HG02885 (cell line): ENCODE results near the gene C10orf120.
A peak's percentile ranks its signal among the peaks of the same experiment; 100 is the strongest.

Experiments
- ATAC-seq: cut with Tn5 transposase; IDR thresholded peaks from one replicate; pipeline ENCODE4 v1.9.1; 2021; ENCODE audit warnings: mild to moderate bottlenecking; ENCODE audit not compliant: unreplicated experiment, poor library complexity

Gene C10orf120

DNA sequence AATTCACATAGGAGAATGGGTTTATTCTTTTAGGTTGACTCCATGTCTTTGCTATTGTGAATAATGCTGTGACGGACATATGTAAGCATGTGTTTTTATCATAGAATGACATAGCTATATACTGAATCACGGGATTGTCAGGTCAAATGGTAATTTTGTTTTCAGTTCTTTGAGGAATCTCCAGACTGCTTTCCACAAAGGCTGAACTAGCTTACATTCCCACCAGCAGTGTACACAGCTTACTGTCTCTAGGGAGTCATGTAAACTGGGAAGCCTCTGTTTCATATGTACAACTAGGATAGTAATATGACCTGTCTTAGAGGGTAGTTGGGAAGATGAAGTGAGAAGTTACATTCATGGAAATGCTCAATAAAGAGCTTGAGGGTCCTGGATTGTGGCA lies 6.8 kb upstream of the C10orf120 start:
- no peak for ATAC-seq

DNA sequence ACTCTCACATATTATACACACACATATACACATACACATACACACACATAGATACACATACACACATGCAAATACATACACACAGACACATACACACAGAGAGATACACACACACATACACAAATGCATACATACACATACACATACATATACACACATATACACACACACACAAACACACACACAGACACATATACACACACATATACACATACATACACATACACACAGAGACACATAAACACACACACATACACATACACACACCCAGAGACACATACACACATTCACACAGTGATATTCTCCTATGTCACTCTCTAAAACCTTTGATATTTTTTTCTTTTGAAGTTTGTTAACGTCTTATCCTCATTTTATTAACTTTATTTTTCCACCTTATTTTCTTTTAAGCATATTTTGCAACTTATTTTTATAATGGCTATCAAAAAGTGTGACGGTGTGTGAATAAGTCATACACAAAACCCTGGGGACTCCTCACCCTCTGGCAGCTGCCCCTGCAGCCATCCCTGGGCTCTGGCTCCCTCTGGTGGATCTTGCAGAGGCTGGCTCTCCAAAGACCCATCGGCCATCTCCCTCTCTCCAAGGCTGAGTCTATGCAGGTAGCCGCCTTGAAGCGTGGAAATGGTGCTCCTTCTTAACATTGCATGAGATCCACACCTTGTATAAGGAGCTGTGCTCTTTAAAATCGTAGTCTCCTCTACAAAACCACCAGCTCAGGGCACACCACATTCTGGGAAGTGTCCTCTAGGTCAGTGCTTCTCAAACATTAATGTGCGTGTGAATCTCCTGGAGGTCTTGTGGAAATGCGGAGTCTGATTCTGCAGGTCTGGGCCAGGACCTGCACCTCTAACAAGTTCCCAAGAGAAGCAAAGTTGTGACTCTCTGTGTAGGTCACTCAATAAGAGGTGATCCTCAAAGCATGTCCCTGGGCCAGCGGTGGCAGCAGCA lies 4.1 kb upstream of the C10orf120 start:
- peak; percentile 69 for ATAC-seq

DNA sequence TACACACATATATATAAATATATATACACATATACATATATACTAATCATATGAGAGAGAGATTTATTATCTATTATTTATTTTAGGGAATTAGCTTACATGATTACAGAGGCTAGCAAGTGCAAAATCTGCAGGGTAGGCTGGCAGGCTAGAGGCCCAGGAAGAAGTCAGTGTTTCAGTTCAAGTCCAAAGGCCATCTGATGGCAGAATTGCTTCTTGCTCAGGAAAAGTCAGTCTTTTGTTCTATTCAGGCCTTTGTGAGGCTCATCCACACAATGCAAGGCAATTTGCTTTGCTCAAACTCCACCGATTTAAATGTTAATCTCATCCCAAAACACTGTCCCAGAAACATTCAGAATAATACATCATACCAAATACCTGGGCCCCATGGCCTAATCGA lies 2.6 kb upstream of the C10orf120 start:
- ATAC-seq, result no peak

DNA sequence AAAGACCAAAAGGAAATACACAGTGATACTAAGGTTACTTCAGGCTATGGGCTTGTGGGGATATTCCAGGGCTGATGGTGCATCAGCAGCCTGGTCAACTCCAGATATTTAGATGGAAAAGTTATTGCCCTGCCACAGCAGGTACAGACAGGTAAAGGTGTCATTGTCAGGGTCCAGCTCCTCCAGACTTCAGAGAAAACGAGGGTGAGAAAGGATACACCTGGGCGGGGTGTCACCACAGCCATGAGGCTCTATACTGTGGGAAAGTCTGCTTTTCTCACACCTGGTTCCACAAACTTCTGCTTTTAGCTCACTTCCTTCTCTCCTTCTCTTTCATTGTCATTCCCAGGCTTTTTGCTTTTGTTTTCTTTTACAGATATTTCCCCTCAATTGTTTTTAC lies 2.0 kb upstream of the C10orf120 start:
- no peak for ATAC-seq

DNA sequence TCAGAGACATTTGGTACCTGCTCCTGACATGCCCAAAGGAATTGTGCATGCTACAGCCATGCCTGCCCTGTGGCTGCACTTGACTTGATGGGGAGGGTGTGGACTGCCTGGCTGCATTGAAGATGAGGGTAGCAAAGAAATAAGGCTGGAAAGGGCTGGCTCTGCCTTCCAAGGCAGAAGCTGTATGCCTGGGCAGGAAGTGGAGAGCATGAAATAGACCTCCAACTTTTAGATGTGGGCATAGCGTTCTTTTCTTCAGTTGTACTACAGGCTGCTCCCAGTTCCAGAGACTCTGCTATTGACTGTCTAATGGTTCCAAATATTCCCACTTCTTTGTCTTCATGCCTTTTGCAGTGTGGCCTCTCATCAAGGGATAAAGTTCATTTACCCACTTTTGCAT lies 3.0 kb downstream of the C10orf120 start:
- ATAC-seq, result no peak

DNA sequence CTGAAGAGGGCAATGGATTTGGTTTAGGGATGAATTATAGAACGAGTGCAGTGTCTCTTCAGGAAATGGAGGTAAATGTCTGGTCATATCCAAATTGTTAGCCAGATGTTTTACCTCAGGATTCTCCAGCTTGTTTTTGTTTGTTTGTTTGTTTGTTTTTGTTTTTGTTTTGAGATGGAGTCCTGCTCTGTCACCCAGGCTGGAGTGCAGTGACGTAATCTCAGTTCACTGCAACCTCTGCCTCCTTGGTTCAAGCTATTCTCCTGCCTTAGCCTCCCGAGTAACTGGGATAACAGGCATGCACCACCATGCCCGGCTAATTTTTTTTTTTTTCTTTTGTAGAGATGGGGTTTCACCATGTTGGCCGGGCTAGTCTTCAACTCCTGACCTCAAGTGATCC lies 6.9 kb downstream of the C10orf120 start:
- ATAC-seq, result no peak

DNA sequence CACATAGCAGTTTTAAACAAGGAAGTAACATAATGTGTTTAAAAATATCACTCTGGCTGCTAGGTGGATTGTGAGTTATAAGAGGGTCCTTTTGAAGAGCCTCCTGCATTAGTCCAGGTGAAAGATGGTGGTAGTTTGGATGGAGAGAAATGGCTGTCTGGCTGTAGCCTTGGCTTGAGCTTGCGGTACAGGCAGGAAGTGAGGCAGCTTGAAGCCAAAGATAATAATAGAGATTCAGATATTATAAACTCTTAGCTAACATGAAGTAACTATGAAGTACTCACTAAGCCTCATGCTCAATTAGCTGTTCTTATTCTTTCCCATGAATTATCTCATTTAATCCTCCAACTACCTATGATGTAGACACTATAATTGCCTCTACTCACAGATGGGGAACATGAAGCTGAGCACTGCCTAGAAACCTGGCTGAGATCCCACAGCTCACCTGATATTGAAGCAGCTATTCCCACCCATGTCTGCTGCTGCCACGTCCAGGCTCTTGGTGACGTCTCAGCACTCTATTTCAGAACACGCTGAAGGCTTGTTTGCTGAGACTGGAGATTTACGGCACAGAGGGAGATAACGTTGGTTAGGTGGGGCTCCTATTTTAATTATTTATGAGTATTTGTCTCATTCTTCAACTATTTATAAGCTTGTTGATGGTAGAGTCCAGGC lies 10.4 kb downstream of the C10orf120 start:
- no peak for ATAC-seq

DNA sequence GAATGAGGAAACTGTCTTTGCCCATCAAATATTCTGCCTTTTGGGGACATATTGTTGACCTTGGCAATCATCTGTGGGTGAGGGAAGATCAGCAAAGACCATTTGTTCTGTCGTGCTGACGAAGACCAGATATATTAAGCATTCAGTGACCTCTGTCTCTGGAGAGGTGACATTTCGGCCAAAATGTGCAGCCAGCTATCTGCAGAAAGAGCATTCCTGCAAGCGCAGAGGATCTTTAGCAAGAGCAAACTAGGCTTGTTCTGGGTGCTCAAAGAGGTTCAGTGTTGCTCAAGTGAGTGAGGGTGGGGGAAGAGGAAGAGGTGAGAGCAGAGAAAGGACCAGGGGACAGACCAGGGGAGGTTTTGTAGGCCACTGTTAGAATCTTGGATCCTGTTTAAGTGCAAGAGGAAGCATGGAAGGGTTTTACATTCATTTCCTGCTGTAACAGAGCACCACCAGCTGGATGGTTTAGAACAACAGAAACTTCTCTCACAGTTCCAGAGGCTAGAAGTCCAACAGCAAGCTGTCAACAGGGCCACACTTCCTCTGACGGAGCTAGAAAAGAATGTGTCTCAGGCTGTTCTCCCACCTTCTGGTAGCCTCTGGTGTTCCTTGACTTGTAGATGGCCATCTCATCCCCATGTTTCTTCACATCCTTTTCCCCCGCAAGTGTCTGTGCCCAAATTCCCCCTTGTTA lies 11.2 kb downstream of the C10orf120 start:
- ATAC-seq, result no peak

DNA sequence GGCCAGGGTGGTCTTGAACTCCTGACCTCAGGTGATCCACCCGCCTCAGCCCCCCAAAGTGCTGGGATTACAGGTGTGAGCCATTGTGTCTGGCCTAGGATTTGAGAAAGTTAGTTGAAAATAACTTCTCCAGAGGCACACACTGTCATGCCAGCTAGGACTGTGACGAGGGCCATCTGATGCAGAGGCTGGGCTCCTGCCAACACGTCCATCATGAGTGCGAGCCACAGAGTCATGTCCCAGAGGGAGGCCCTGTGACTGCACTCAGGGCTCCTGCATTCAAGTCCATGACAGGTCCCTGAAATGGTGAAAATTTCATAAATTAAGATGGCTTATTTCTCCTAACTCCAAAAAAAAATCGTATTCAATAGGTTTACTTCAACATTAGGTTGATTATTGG lies 17.1 kb downstream of the C10orf120 start:
- no peak for ATAC-seq

DNA sequence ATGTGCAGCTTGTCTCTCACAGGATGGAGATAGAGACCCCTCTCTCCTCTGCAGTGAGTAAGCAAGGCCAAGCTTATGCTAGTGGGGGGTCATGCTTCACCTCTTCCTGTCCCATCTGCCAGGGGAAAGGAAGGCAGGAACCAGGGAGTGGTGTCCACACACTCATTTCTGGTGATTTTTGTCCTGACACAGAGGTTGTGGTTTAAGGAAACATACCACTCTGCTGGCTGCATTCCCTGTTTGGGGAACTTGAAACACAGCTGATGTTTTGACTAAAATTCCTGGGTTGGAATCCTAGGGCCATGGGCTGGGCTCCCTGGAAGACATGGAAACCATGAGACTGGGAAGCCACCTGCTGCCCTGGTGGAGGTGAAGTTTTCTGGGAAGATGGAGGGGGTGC lies 21.4 kb downstream of the C10orf120 start:
- ATAC-seq, result no peak

DNA sequence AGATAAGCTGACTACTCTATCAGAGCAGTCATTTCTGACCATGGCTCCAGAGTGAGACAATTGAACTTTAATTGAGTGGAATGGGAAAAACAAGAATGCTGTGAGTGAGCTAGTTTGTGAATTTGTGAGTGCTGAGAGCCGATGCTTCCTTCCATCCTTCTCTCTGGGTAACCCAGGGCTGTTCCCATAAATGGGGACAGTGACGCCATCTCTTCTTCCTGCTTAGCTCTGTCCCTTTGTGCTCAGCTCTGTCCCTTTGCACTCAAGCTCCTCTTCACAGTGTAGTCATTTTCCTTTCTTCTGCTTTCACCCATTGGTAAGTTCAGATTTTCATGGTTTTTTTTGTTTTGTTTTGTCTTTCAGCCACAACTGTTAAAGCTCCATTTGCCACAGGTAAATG lies 24.4 kb downstream of the C10orf120 start:
- ATAC-seq, result no peak

DNA sequence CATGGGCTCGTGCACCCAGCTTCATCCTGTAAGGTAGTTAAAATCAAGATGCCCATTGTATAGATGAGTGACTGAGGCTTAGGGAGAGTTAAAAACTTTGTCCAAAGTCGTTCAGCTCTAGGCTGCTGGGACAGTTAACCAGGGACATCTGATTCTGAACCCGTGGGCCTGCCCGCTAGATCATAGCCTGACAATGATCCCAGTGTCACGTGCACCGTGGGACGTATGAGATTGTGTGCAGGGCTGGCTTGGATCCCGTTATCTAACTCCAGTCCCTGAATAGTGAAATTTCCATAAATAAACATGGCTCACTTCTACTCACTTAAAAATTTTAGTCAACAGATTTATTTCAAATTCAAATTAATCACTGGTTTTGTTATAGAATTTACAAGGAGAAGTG lies 24.9 kb downstream of the C10orf120 start:
- no peak for ATAC-seq

DNA sequence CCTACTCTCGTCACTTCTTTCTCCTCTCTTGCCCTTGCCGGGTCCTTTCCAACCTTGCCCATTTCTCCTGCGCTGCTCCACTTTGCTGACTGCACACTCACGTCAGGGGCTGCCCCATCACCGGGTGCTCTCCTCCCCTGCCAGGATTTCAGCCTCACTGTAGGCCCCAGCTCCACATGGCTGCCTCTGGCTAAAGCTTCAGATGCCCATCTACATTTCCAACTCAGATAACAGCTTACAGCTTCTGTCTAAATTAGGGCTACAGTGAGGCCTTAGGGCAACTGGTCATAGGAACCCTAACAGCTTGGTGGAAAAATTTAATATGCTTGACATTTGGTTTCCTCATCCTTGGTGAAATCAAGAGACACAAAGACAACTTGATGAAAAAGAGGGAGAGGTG lies 25.9 kb downstream of the C10orf120 start:
- no peak for ATAC-seq

DNA sequence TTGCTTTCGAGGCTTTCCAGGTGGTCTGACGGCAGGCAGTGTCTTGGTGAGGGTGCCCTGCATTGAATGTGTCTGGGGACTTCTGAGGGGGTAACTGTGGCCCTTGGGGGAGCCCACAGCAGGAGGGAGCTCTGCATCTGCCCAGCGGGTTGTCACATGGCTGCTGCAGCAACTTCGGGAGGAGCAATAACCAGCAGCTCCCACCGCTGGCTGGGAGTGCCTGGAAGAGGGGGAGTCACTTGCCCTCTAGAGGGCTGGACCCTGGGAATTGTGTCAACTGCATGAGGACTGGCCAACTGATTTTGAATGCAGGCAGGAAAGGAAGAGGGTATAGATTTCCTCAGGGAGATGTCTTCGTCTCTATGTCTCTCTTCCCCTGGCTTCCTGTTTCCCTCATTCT lies 26.4 kb downstream of the C10orf120 start:
- no peak for ATAC-seq

DNA sequence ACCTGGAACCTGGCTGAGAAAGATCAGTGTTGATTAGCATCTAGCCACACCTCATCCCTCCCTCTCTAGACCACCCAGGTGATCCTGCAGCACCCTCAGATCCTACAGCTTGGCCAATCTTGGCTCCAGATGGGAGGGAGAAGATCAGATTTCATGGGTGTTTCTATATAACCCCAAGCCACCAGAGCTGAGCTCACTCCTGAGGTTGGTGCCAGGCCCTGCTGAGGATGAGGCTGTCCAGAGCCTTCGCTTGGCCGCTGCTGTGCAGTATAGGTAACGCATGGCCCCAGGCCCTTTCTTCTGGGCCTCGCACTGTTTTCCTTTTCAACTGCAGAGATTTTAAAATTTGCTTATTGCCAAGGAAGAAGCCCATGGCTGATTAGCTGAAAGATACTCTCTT lies 27.0 kb downstream of the C10orf120 start:
- no peak for ATAC-seq

DNA sequence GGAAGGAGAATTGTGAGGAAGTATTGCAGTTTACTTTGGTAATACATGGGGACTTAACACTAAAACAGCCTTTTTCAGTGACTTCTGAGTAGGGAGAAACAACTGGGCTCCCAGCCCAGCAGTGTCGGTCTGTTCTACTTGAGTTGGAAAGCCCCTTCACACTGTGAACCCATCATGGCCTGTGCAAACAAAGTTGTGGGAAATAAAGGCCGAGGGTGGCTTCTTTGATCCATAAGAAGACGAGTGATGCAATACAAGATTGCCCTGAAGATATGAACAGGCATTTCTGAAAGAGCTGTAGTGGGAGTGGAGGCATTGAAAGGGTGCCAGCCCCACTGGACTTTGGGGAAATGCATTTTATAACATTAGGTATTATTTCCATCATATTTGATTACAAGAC lies 28.3 kb downstream of the C10orf120 start:
- no peak for ATAC-seq

DNA sequence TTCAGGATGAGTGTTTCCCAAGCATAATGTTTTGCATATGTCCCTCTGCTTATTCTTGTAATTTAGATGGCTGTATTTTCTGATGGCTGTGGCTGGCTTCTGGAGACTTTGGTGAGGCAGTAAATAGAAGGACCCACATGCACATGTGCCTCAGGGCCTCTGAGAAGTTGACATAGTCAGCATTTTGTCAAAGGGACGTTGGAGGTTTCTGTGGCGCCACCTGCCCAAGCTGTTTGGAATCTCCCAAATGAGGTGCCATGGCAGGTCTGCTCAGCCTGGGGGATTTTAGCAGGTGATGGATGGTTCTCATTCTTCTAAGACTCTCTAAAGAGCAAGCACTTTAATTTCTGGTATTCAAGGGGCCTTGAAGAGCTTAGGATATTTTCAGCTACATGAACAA lies 29.8 kb downstream of the C10orf120 start:
- ATAC-seq, result no peak

DNA sequence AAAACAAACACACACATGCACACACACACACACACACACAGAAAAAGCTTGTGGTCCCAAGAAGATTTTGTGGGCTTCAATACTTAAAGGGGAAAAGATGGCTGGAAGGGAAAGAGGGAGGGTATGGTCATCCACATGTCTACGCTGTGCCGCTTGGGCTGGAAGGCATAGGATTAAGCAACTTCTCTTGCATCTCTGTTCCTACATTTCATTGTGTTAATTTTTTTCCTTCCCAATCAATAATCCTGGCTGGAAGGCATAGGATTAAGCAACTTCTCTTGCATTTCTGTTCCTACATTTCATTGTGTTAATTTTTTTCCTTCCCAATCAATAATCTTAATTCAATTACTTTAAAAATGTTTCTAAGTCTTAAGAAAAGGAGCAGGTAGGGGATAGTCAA lies 30.6 kb downstream of the C10orf120 start:
- no peak for ATAC-seq

DNA sequence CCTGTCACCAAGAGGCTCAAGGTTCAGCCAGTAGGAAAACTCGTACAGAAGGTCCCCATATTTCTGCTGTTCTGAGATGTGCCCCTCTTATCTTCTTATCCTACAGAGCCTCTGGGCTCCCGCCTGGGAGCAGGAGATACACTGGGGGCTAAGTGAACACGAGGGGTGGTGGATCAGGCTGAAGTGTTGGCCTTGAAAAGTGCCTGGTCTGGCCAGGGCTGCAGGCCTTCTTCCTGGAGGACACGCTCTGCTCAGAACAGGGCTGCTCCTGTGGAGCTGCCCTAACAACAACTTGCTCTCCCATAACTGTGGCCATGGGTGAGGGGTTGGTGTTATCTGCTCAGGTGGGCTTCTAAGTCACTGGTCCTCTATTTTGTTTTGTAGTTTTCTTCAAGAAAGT lies 33.7 kb downstream of the C10orf120 start:
- ATAC-seq, result no peak

DNA sequence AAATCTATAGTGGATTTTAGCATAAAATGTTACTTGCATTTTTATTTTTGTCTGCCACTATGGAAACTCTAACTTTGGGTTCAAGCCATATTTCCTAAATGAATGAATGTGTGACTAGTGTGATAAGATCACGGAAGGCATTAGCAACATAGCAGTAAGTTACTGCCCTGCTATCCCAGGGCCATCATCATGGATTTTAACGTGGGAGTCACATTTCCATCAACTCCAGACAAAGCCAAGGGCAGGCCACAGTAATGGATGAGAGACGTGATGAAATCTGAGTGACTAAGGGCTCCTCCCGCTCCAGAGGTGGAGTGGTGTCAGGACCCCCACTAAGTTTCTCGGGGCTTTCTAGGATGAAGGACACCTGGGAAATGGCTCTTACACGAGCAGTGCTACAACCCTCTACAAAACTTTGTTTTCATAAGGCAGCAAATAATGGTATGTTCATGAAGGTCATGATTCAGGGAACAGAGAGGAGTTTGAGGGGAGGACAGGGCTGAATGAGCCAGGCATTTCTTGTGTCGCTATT lies 34.3 kb downstream of the C10orf120 start:
- no peak for ATAC-seq

DNA sequence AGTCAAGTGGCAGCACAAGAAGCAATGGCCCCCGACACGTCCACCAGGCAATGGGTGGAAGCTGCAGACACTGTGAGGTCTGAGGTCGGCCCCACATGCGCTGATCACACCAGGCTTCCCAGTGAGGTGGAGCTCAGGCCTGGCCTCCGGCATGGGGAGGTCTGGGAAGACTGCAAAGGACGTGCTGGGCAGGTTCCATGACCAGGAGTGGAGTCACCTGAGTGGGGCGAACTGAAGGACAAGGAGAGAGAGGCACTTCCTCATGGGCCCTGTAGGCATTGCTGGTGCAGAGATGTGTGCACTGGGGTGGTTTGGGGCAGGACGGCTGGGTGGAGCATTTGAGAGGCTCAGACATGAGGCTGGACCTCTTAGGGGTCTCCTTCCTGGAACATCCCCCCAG lies 35.1 kb downstream of the C10orf120 start:
- no peak for ATAC-seq
